GM23338 (cell line): Measurements from ENCODE around the gene AGR2. TPM values are rescaled to one million over a fixed set of nuclear protein-coding genes. Genes with fewer than 3 reads are reported as not detected.

Experiments
- ATAC-seq: fragments of 200-7000 bp; cut with Tn5 transposase; 3 replicates; pipeline ENCODE4 v1.9.1; 2020
- DNase-seq: peaks from one replicate; pipeline ENCODE4 v3.0.0-alpha.2; 2015; ENCODE audit warnings: low spot score
- H2AFZ ChIP-seq: fragments of 200-600 bp; sonication (generic); 2 replicates; pipeline ENCODE4 v1.8.0; 2016; ENCODE audit warnings: antibody characterized with exemption, mild to moderate bottlenecking, moderate library complexity
- H3F3A ChIP-seq: fragments of 200-600 bp; sonication (generic); replicated peaks from 2 replicates; pipeline ENCODE4 v1.8.0; 2017; ENCODE audit warnings: antibody characterized with exemption, mixed run types, low read depth
- H3K27ac ChIP-seq: fragments of 200-600 bp; sonication (generic); 2 replicates; pipeline ENCODE4 v1.6.1; 2016; ENCODE audit warnings: low read depth
- H3K27me3 ChIP-seq: fragments of 200-600 bp; sonication (generic); 2 replicates; pipeline ENCODE4 v1.8.0; 2016; ENCODE audit warnings: mild to moderate bottlenecking, mixed run types, moderate library complexity; ENCODE audit not compliant: insufficient read depth
- H3K36me3 ChIP-seq: fragments of 200-600 bp; sonication (generic); 2 replicates; pipeline ENCODE4 v1.8.0; 2016; ENCODE audit warnings: mild to moderate bottlenecking; ENCODE audit not compliant: insufficient read depth
- H3K4me1 ChIP-seq: fragments of 200-600 bp; sonication (generic); 2 replicates; pipeline ENCODE4 v1.8.0; 2016; ENCODE audit warnings: mild to moderate bottlenecking, moderate library complexity; ENCODE audit not compliant: insufficient read depth
- H3K4me2 ChIP-seq: fragments of 200-600 bp; sonication (generic); 2 replicates; pipeline ENCODE4 v1.7.1; 2017; ENCODE audit warnings: mixed run types
- H3K4me3 ChIP-seq: fragments of 200-600 bp; sonication (generic); 2 replicates; pipeline ENCODE4 v1.6.1; 2016; ENCODE audit warnings: mixed run types
- H3K79me2 ChIP-seq: fragments of 200-600 bp; sonication (generic); replicated peaks from 2 replicates; pipeline ENCODE4 v1.8.0; 2017; ENCODE audit warnings: mild to moderate bottlenecking; ENCODE audit not compliant: insufficient read depth
- H3K9me2 ChIP-seq: fragments of 200-600 bp; sonication (generic); 2 replicates; pipeline ENCODE4 v1.8.0; 2017; ENCODE audit not compliant: insufficient read depth
- H4K20me1 ChIP-seq: fragments of 200-600 bp; sonication (generic); replicated peaks from 2 replicates; pipeline ENCODE4 v1.8.0; 2017; ENCODE audit warnings: mild to moderate bottlenecking; ENCODE audit not compliant: insufficient read depth
- H3K27ac Mint-ChIP-seq: 2 replicates; pipeline ENCODE4 v1.8.0; 2020; ENCODE audit warnings: inconsistent platforms, mild to moderate bottlenecking, moderate library complexity, mixed read lengths
- H3K27me3 Mint-ChIP-seq: 3 replicates; pipeline ENCODE4 v1.8.0; 2022; ENCODE audit warnings: low read depth, mild to moderate bottlenecking, moderate library complexity, mixed read lengths, inconsistent platforms; ENCODE audit not compliant: insufficient read depth, poor library complexity
- H3K36me3 Mint-ChIP-seq: 3 replicates; pipeline ENCODE4 v1.8.0; 2021; ENCODE audit warnings: low read depth, mild to moderate bottlenecking, inconsistent platforms, moderate library complexity, mixed read lengths
- H3K4me1 Mint-ChIP-seq: 3 replicates; pipeline ENCODE4 v1.8.0; 2020; ENCODE audit warnings: mild to moderate bottlenecking, inconsistent platforms, mixed read lengths
- H3K4me3 Mint-ChIP-seq: 3 replicates; pipeline ENCODE4 v1.8.0; 2021; ENCODE audit warnings: moderate library complexity, mild to moderate bottlenecking, inconsistent platforms, mixed read lengths
- H3K9me3 Mint-ChIP-seq: 3 replicates; pipeline ENCODE4 v1.8.0; 2020; ENCODE audit warnings: moderate library complexity, mild to moderate bottlenecking, inconsistent platforms, mixed read lengths
- EZH2 ChIP-seq: fragments of 200-600 bp; sonication (generic); IDR thresholded peaks from one replicate; pipeline ENCODE4 v1.8.0; 2017; ENCODE audit warnings: antibody characterized with exemption, mild to moderate bottlenecking, low read depth; ENCODE audit not compliant: unreplicated experiment
- JUNB ChIP-seq: IDR thresholded peaks from one replicate; pipeline ENCODE4 v1.6.1; 2016; ENCODE audit warnings: antibody characterized with exemption; ENCODE audit not compliant: unreplicated experiment
- NANOG ChIP-seq: IDR thresholded peaks from 2 replicates; pipeline ENCODE4 v1.6.1; 2016; ENCODE audit warnings: antibody characterized with exemption, borderline replicate concordance
- STAT1 ChIP-seq: IDR thresholded peaks from one replicate; pipeline ENCODE4 v1.6.1; 2016; ENCODE audit warnings: antibody characterized with exemption; ENCODE audit not compliant: unreplicated experiment
- ZNF331 ChIP-seq: fragments of 250-450 bp; sonication (Bioruptor Pico); IDR thresholded peaks from 2 replicates; pipeline ENCODE4 v1.5.0; 2020; ENCODE audit warnings: low read depth, mild to moderate bottlenecking, moderate library complexity
- polyA plus RNA-seq: library from polyadenylated mRNA; unstranded; fragments of >200 nt; fragmentation: Nextera tagmentation; extraction: Ambion mirVana; gene quantifications from 2 replicates; pipeline ENCODE4 v1.2.1, GENCODE V29; 2016
- total RNA-seq: library from RNA; depleted of rRNA; stranded (reverse); fragments of >200 nt; shearing (Covaris generic); gene quantifications from 2 replicates; pipeline ENCODE4 v1.2.3, GENCODE V29; 2014
- TF ChIP-seq, protein P1 (sequence below), 2 experiments: fragments of 200-600 bp in 1 of 2; sonication (generic) in 1 of 2; conservative IDR thresholded peaks; 2 replicates each; pipeline versions ENCODE4 v1.5.1 to v1.6.1; 2016 to 2017; ENCODE audit warnings: antibody characterized with exemption in 2 of 2, low read depth in 2 of 2, mild to moderate bottlenecking in 2 of 2, moderate library complexity in 1 of 2
- TF ChIP-seq, protein P2 (sequence below): IDR thresholded peaks from one replicate; pipeline ENCODE4 v1.6.1; 2018; ENCODE audit warnings: antibody characterized with exemption; ENCODE audit not compliant: unreplicated experiment
- TF ChIP-seq, protein P3 (sequence below): fragments of 250-450 bp; sonication (Bioruptor Pico); IDR thresholded peaks from 2 replicates; pipeline ENCODE4 v1.5.0; 2020; ENCODE audit warnings: mild to moderate bottlenecking, moderate library complexity

Gene AGR2
- total and polyA plus RNA-seq, 2 experiments from 2014 or later = not detected

DNA sequence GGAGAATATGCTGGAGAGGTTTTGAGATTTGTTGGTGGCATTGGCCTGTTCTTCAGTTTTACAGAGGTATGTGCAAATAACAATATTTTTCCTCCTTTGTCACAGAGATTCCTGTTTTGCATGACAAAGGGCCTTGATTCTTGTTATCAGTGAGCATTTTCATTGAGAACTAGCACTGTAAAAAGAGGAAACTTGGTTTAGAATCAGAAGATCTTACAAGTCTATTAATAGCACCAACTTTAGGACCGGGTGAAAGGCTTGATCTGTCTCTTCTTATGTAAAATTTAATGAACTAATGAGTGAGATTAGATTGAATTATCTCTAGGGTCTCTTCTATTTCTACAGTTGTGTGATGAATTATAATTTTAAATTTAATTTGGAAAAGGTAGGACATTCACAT lies 25.7 kb downstream of the AGR2 start:
- Mint-ChIP-seq H3K27me3 (no peaks in the 10 kb centered on the region), H3K36me3 (no peaks in the 10 kb centered on the region), H3K4me3 (no peak overlapping the region), H3K27ac (no peak overlapping the region), H3K9me3 (no peaks in the 10 kb centered on the region), H3K4me1 (peaks cover 23% of the 10 kb centered on the region)
- no peak for DNase-seq
- no peaks in the 10 kb centered on the region for H3K9me2 ChIP-seq
- H3K27me3 ChIP-seq = no peaks in the 10 kb centered on the region
- H3F3A ChIP-seq = no peaks in the 10 kb centered on the region
- no peak for ATAC-seq
- no peaks in the 10 kb centered on the region; the same call in 1 of the 2 replicates for H4K20me1 ChIP-seq
- H2AFZ ChIP-seq = no peak overlapping the region
- H3K36me3 ChIP-seq = no peaks in the 10 kb centered on the region
- H3K79me2 ChIP-seq = peaks cover 21% of the 10 kb centered on the region
- H3K4me2 ChIP-seq = 0 out of 2 replicates have a peak overlapping the region, but pooled peaks have one; percentile 44
- H3K4me1 ChIP-seq = peaks cover 34% of the 10 kb centered on the region
- no peak overlapping the region for H3K4me3 ChIP-seq
- TF ChIP-seq, protein P1, sequence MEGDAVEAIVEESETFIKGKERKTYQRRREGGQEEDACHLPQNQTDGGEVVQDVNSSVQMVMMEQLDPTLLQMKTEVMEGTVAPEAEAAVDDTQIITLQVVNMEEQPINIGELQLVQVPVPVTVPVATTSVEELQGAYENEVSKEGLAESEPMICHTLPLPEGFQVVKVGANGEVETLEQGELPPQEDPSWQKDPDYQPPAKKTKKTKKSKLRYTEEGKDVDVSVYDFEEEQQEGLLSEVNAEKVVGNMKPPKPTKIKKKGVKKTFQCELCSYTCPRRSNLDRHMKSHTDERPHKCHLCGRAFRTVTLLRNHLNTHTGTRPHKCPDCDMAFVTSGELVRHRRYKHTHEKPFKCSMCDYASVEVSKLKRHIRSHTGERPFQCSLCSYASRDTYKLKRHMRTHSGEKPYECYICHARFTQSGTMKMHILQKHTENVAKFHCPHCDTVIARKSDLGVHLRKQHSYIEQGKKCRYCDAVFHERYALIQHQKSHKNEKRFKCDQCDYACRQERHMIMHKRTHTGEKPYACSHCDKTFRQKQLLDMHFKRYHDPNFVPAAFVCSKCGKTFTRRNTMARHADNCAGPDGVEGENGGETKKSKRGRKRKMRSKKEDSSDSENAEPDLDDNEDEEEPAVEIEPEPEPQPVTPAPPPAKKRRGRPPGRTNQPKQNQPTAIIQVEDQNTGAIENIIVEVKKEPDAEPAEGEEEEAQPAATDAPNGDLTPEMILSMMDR (conservative IDR thresholded peaks at IDR 0.05; ENCODE audit: low read depth in 2 of 2) = no peak
- TF ChIP-seq, protein P2, sequence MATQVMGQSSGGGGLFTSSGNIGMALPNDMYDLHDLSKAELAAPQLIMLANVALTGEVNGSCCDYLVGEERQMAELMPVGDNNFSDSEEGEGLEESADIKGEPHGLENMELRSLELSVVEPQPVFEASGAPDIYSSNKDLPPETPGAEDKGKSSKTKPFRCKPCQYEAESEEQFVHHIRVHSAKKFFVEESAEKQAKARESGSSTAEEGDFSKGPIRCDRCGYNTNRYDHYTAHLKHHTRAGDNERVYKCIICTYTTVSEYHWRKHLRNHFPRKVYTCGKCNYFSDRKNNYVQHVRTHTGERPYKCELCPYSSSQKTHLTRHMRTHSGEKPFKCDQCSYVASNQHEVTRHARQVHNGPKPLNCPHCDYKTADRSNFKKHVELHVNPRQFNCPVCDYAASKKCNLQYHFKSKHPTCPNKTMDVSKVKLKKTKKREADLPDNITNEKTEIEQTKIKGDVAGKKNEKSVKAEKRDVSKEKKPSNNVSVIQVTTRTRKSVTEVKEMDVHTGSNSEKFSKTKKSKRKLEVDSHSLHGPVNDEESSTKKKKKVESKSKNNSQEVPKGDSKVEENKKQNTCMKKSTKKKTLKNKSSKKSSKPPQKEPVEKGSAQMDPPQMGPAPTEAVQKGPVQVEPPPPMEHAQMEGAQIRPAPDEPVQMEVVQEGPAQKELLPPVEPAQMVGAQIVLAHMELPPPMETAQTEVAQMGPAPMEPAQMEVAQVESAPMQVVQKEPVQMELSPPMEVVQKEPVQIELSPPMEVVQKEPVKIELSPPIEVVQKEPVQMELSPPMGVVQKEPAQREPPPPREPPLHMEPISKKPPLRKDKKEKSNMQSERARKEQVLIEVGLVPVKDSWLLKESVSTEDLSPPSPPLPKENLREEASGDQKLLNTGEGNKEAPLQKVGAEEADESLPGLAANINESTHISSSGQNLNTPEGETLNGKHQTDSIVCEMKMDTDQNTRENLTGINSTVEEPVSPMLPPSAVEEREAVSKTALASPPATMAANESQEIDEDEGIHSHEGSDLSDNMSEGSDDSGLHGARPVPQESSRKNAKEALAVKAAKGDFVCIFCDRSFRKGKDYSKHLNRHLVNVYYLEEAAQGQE = no peak
- TF ChIP-seq ZNF331 (CRISPR knock-in tag) (no peak), JUNB (no peak), EZH2 (no peak), NANOG (0 out of 2 replicates have a peak, but pooled peaks have one; percentile 10), STAT1 (no peak)
- TF ChIP-seq, protein P3, sequence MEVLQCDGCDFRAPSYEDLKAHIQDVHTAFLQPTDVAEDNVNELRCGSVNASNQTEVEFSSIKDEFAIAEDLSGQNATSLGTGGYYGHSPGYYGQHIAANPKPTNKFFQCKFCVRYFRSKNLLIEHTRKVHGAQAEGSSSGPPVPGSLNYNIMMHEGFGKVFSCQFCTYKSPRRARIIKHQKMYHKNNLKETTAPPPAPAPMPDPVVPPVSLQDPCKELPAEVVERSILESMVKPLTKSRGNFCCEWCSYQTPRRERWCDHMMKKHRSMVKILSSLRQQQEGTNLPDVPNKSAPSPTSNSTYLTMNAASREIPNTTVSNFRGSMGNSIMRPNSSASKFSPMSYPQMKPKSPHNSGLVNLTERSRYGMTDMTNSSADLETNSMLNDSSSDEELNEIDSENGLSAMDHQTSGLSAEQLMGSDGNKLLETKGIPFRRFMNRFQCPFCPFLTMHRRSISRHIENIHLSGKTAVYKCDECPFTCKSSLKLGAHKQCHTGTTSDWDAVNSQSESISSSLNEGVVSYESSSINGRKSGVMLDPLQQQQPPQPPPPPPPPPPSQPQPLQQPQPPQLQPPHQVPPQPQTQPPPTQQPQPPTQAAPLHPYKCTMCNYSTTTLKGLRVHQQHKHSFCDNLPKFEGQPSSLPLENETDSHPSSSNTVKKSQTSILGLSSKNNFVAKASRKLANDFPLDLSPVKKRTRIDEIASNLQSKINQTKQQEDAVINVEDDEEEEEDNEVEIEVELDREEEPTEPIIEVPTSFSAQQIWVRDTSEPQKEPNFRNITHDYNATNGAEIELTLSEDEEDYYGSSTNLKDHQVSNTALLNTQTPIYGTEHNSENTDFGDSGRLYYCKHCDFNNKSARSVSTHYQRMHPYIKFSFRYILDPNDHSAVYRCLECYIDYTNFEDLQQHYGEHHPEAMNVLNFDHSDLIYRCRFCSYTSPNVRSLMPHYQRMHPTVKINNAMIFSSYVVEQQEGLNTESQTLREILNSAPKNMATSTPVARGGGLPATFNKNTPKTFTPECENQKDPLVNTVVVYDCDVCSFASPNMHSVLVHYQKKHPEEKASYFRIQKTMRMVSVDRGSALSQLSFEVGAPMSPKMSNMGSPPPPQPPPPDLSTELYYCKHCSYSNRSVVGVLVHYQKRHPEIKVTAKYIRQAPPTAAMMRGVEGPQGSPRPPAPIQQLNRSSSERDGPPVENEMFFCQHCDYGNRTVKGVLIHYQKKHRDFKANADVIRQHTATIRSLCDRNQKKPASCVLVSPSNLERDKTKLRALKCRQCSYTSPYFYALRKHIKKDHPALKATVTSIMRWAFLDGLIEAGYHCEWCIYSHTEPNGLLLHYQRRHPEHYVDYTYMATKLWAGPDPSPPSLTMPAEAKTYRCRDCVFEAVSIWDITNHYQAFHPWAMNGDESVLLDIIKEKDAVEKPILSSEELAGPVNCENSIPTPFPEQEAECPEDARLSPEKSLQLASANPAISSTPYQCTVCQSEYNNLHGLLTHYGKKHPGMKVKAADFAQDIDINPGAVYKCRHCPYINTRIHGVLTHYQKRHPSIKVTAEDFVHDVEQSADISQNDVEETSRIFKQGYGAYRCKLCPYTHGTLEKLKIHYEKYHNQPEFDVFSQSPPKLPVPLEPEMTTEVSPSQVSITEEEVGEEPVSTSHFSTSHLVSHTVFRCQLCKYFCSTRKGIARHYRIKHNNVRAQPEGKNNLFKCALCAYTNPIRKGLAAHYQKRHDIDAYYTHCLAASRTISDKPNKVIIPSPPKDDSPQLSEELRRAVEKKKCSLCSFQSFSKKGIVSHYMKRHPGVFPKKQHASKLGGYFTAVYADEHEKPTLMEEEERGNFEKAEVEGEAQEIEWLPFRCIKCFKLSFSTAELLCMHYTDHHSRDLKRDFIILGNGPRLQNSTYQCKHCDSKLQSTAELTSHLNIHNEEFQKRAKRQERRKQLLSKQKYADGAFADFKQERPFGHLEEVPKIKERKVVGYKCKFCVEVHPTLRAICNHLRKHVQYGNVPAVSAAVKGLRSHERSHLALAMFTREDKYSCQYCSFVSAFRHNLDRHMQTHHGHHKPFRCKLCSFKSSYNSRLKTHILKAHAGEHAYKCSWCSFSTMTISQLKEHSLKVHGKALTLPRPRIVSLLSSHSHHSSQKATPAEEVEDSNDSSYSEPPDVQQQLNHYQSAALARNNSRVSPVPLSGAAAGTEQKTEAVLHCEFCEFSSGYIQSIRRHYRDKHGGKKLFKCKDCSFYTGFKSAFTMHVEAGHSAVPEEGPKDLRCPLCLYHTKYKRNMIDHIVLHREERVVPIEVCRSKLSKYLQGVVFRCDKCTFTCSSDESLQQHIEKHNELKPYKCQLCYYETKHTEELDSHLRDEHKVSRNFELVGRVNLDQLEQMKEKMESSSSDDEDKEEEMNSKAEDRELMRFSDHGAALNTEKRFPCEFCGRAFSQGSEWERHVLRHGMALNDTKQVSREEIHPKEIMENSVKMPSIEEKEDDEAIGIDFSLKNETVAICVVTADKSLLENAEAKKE (CRISPR knock-in tag) = no peak
- no peak overlapping the region for H3K27ac ChIP-seq
